ENCODE measurements around the gene PRRT3. TPM values are rescaled to one million over a fixed set of nuclear protein-coding genes. Genes with fewer than 3 reads are reported as not detected.

The PRRT3 gene
- total and polyA plus RNA-seq, 2 of the 13 experiments (the other 11 are each of a cell fraction or from before 2014, with no cell fraction given), result 0.22 to 0.44 TPM

DNA sequence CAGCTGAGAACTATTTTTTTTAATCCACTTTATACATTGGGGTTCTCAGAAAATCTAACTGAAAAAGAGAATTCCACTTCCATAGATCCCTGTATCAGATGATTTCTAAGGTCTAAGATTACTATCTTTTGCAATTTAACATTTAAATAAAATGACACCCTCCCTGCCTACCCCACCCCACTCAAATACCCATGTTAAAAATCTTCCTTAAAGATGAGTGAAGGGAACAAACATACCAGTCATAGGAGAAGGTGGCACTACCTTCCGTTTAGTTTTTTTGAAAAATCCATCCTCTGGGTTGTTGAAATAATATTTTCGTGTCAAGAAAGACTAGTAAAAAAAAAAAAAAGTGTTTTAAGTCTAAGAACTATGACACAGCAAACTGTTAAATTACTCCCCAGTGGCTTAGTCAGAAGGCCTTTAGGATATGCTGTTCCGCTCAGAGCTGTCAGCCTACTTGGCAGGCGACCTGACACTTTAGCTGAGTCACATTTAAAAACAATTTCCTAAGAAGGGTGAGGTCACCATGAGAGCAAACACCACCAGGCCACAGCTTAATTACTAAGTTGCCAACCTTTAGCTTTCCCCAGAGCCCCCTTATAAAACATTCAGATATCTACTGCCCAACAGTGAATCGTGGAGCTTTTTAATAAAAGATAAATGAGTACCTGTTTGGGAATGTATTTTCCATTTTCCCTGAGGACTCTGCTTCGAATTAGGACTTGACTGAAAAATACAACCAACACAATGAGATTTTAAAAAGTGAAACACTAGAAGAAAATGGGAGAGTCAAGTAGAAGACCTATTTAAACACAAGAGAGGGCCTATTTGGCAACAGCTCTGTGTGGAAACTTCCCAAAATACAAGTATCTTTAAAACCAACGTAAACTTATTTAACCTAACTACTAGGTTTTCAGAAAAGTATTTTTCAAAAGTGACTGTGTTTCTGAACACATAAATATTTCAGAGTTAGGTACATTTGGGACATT lies 24.8 kb upstream of the PRRT3 start (continued):
- TF ChIP-seq FOXA1 (IDR thresholded peaks at IDR 0.05), result no peak
- TF ChIP-seq FOXA1 (CRISPR knock-in tag; IDR thresholded peaks at IDR 0.05), result peak; percentile 29; the same call in 1 of the 2 replicates
- no peak for TF ChIP-seq SOX6 (IDR thresholded peaks at IDR 0.05)
- TF ChIP-seq SOX6 (CRISPR knock-in tag; IDR thresholded peaks at IDR 0.05), result no peak
- TF ChIP-seq, protein P1, sequence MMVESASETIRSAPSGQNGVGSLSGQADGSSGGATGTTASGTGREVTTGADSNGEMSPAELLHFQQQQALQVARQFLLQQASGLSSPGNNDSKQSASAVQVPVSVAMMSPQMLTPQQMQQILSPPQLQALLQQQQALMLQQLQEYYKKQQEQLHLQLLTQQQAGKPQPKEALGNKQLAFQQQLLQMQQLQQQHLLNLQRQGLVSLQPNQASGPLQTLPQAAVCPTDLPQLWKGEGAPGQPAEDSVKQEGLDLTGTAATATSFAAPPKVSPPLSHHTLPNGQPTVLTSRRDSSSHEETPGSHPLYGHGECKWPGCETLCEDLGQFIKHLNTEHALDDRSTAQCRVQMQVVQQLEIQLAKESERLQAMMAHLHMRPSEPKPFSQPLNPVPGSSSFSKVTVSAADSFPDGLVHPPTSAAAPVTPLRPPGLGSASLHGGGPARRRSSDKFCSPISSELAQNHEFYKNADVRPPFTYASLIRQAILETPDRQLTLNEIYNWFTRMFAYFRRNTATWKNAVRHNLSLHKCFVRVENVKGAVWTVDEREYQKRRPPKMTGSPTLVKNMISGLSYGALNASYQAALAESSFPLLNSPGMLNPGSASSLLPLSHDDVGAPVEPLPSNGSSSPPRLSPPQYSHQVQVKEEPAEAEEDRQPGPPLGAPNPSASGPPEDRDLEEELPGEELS (CRISPR knock-in tag; IDR thresholded peaks at IDR 0.05), result 0 out of 2 replicates have a peak, but pooled peaks have one; percentile 16
- TF ChIP-seq KLF16 (CRISPR knock-in tag; IDR thresholded peaks at IDR 0.05), result peak in 1 of 2 experiments; percentile 64; a peak in 1 of 4 replicates
- no peak for TF ChIP-seq HOXA3 (CRISPR knock-in tag; IDR thresholded peaks at IDR 0.05)
- TF ChIP-seq, protein P2, sequence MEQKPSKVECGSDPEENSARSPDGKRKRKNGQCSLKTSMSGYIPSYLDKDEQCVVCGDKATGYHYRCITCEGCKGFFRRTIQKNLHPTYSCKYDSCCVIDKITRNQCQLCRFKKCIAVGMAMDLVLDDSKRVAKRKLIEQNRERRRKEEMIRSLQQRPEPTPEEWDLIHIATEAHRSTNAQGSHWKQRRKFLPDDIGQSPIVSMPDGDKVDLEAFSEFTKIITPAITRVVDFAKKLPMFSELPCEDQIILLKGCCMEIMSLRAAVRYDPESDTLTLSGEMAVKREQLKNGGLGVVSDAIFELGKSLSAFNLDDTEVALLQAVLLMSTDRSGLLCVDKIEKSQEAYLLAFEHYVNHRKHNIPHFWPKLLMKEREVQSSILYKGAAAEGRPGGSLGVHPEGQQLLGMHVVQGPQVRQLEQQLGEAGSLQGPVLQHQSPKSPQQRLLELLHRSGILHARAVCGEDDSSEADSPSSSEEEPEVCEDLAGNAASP (CRISPR knock-in tag; IDR thresholded peaks at IDR 0.05; ENCODE audit: borderline replicate concordance), result no peak
- TF ChIP-seq, protein P3, sequence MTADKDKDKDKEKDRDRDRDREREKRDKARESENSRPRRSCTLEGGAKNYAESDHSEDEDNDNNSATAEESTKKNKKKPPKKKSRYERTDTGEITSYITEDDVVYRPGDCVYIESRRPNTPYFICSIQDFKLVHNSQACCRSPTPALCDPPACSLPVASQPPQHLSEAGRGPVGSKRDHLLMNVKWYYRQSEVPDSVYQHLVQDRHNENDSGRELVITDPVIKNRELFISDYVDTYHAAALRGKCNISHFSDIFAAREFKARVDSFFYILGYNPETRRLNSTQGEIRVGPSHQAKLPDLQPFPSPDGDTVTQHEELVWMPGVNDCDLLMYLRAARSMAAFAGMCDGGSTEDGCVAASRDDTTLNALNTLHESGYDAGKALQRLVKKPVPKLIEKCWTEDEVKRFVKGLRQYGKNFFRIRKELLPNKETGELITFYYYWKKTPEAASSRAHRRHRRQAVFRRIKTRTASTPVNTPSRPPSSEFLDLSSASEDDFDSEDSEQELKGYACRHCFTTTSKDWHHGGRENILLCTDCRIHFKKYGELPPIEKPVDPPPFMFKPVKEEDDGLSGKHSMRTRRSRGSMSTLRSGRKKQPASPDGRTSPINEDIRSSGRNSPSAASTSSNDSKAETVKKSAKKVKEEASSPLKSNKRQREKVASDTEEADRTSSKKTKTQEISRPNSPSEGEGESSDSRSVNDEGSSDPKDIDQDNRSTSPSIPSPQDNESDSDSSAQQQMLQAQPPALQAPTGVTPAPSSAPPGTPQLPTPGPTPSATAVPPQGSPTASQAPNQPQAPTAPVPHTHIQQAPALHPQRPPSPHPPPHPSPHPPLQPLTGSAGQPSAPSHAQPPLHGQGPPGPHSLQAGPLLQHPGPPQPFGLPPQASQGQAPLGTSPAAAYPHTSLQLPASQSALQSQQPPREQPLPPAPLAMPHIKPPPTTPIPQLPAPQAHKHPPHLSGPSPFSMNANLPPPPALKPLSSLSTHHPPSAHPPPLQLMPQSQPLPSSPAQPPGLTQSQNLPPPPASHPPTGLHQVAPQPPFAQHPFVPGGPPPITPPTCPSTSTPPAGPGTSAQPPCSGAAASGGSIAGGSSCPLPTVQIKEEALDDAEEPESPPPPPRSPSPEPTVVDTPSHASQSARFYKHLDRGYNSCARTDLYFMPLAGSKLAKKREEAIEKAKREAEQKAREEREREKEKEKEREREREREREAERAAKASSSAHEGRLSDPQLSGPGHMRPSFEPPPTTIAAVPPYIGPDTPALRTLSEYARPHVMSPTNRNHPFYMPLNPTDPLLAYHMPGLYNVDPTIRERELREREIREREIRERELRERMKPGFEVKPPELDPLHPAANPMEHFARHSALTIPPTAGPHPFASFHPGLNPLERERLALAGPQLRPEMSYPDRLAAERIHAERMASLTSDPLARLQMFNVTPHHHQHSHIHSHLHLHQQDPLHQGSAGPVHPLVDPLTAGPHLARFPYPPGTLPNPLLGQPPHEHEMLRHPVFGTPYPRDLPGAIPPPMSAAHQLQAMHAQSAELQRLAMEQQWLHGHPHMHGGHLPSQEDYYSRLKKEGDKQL (CRISPR knock-in tag; IDR thresholded peaks at IDR 0.05; ENCODE audit: low read depth), result no peak
- TF ChIP-seq SAP130 (CRISPR knock-in tag; IDR thresholded peaks at IDR 0.05; ENCODE audit: low read depth), result peak; percentile 90
- TF ChIP-seq GATA4 (IDR thresholded peaks at IDR 0.05; ENCODE audit: borderline replicate concordance, low read depth), result no peak
- peak; percentile 92 for TF ChIP-seq FOSL2 (CRISPR knock-in tag; IDR thresholded peaks at IDR 0.05)
- TF ChIP-seq NFE2L2 (IDR thresholded peaks at IDR 0.05; ENCODE audit: low read length), result peak; percentile 92
- TF ChIP-seq ZNF432 (CRISPR knock-in tag; IDR thresholded peaks at IDR 0.05; ENCODE audit: borderline replicate concordance), result no peak
- no peak for TF ChIP-seq ZFP62 (CRISPR knock-in tag; IDR thresholded peaks at IDR 0.05)
- TF ChIP-seq TCF12 (IDR thresholded peaks at IDR 0.05), result no peak
- no peak for TF ChIP-seq TCF12 (CRISPR knock-in tag; IDR thresholded peaks at IDR 0.05)
- TF ChIP-seq MXI1 (IDR thresholded peaks at IDR 0.05; ENCODE audit: borderline replicate concordance, low read depth, low read length), result peak; percentile 67; the same call in 1 of the 3 replicates

Data from HepG2 (cell line).